T-helper 22 cell (primary cell): Measurements from ENCODE around the gene MBTD1.

Source experiments
- DNase-seq: peaks from one replicate; pipeline ENCODE4 v3.0.0-alpha.2; 2020; ENCODE audit warnings: low read depth

Gene MBTD1

GRCh38 chr17:51144266-51145022, 115.4 kb downstream of the MBTD1 start:
- DNase-seq, result no peak

DNA sequence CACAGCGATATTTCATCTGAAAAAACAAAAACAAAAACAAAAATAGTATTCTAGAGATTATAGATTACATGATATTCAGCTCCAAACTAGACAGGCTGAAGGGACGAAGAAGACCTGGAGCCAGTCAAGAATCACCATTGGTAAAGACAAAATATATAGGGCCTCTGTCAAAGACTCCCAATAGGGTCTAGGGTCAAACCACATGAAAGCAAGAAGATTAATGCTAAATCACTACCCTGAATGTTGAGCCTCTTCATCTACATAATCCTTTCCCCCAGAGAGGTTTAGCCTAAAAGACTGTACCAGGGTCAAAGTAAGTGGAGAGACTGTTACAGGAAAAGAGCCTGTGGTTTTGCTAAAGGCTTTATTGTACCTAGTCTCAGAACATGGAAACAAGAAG, 117.3 kb downstream of the MBTD1 start:
- no peak for DNase-seq

GRCh38 chr17:51135956-51136355, 123.9 kb downstream of the MBTD1 start:
- no peak for DNase-seq

DNA sequence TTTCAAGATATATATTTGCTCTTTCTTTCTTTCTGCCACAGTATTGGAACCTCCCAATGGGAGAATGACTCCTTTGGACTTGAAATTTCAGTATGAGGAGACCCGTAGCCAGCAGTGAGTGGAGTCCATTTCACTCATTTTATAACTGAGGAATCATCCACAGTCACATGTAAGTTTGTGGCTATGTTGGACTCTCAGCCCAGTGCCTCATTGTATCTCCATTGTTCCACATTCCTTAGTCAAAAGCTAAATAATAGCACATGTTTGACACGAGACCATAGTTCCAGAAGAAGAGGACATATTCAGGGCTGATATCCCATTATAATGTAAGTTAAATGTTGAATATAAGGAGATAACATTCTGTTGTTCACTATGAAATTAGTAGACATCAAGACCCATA, 126.5 kb downstream of the MBTD1 start:
- no peak for DNase-seq

DNA sequence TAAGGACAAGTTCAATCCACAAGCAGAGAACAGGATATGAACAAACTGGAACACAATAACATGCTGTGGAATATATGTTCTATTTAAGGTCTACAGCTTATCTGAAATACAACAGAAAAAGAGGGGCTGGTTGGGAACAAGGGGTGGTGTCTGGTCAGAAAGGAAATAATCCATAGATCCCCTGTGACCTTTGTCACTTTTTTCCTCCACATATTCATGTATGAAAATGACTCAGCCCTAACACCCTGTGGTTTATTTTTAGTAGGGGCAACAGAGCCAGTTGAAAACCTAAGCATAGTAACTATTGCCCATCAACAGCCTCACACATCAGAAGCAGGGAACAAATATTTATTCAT, 126.9 kb downstream of the MBTD1 start:
- DNase-seq, result no peak

DNA sequence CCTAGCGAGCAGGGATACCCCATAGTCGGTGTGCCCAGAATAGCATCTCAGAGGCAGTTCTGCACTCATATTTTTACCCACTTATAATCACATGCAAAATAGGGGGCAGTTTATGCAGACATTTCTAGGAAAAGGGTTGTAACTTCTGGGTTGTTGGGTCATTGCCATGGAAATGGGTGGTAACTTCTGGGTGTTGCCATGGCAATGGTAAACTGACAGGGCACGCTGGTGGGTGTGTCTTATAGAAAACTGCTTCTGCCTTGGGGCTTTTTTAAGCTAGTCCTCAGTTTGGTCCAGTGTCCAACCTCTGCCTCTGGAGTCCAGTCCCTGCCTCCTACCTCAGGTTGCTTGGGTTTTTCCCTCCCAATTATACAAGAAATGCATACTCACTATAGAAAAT, 131.8 kb downstream of the MBTD1 start:
- DNase-seq, result no peak
